ENCODE measurements around the gene TEX2. TPM values are rescaled to one million over a fixed set of nuclear protein-coding genes. Genes with fewer than 3 reads are reported as not detected.

The TEX2 gene
- total and polyA plus RNA-seq, 2 experiments from 2014 or later: 7.5 to 17.7 TPM

DNA sequence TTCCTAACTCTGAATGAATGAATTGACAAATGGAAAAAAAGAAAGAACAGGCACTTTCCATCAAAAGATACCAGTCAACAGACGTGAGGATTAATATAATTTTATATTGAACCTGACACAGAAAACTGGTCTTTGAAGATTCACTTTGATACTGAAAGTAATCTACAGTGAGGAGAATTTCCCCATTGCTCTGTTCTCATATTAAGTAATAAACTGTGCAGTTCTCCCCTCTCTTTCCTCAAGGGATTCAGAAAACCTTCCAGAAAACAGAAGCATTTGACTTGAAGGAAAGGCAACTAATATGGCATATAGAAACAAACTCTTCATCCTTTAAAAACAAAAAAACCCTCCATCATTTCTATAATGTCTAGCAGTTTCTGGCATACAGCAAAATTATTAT is 2.2 kb downstream of the TEX2 start:
- Mint-ChIP-seq H3K4me1 (peaks cover 13% of the 10 kb centered on the region), H3K27ac (no peak overlapping the region), H3K9me3 (no peaks in the 10 kb centered on the region), H3K36me3 (ENCODE audit: low read depth) (no peaks in the 10 kb centered on the region; the same call in 2 of the 3 replicates), H3K4me3 (no peak overlapping the region), H3K27me3 (ENCODE audit: insufficient read depth, low read depth, poor library complexity) (peaks cover 26% of the 10 kb centered on the region)
- Histone ChIP-seq H3K4me1 (ENCODE audit: insufficient read depth) (peaks cover 11% of the 10 kb centered on the region; the same call in 1 of the 2 replicates), H3K27me3 (ENCODE audit: insufficient read depth) (peaks cover 26% of the 10 kb centered on the region), H4K20me1 (replicated peaks; ENCODE audit: insufficient read depth) (peaks cover 15% of the 10 kb centered on the region), H3K9me2 (ENCODE audit: insufficient read depth) (peaks cover 4% of the 10 kb centered on the region; the same call in 1 of the 2 replicates), H2AFZ (no peak overlapping the region), H3K4me2 (no peak overlapping the region), H3K27ac (ENCODE audit: low read depth) (no peak overlapping the region), H3F3A (replicated peaks; ENCODE audit: low read depth) (0 out of 2 replicates have a peak, but pooled peaks cover 2% of the 10 kb centered on the region), H3K79me2 (replicated peaks; ENCODE audit: insufficient read depth) (peaks cover 55% of the 10 kb centered on the region), H3K4me3 (no peak overlapping the region), H3K36me3 (ENCODE audit: insufficient read depth) (no peaks in the 10 kb centered on the region)
- no peak for ATAC-seq
- TF ChIP-seq NANOG (IDR thresholded peaks at IDR 0.05; ENCODE audit: borderline replicate concordance) (no peak), ETS1 (IDR thresholded peaks at IDR 0.05) (no peak), EZH2phosphoT487 (IDR thresholded peaks at IDR 0.05; ENCODE audit: unreplicated experiment) (no peak), EZH2 (IDR thresholded peaks at IDR 0.05; ENCODE audit: low read depth, unreplicated experiment) (no peak), ZNF331 (CRISPR knock-in tag; IDR thresholded peaks at IDR 0.05; ENCODE audit: low read depth) (no peak), REST (IDR thresholded peaks at IDR 0.05; ENCODE audit: unreplicated experiment) (no peak), CREB1 (CRISPR knock-in tag; IDR thresholded peaks at IDR 0.05; ENCODE audit: low read depth) (no peak), ZNF114 (CRISPR knock-in tag; IDR thresholded peaks at IDR 0.05) (no peak), JUNB (IDR thresholded peaks at IDR 0.05; ENCODE audit: unreplicated experiment) (no peak), POLR2AphosphoS5 (IDR thresholded peaks at IDR 0.05; ENCODE audit: low read depth) (no peak), STAT1 (IDR thresholded peaks at IDR 0.05; ENCODE audit: unreplicated experiment) (no peak), ZNF462 (CRISPR knock-in tag; IDR thresholded peaks at IDR 0.05) (no peak)
- TF ChIP-seq, protein P1, sequence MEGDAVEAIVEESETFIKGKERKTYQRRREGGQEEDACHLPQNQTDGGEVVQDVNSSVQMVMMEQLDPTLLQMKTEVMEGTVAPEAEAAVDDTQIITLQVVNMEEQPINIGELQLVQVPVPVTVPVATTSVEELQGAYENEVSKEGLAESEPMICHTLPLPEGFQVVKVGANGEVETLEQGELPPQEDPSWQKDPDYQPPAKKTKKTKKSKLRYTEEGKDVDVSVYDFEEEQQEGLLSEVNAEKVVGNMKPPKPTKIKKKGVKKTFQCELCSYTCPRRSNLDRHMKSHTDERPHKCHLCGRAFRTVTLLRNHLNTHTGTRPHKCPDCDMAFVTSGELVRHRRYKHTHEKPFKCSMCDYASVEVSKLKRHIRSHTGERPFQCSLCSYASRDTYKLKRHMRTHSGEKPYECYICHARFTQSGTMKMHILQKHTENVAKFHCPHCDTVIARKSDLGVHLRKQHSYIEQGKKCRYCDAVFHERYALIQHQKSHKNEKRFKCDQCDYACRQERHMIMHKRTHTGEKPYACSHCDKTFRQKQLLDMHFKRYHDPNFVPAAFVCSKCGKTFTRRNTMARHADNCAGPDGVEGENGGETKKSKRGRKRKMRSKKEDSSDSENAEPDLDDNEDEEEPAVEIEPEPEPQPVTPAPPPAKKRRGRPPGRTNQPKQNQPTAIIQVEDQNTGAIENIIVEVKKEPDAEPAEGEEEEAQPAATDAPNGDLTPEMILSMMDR (conservative IDR thresholded peaks at IDR 0.05; ENCODE audit: low read depth in 2 of 2): no peak
- no peak for DNase-seq (ENCODE audit: low spot score)
